HS-5 (cell line): Measurements from ENCODE around the gene SLC18A2.

Source experiments
- DNase-seq: peaks from one replicate; pipeline ENCODE4 v3.0.0-alpha.2; 2012; ENCODE audit warnings: low read depth

SLC18A2 gene

GRCh38 chr10:117239051-117239450 is 1.9 kb upstream of the SLC18A2 start:
- no peak for DNase-seq

GRCh38 chr10:117239721-117240620 is 943 bp upstream of the SLC18A2 start:
- DNase-seq: no peak

- DNase-seq: no peak
Measured at GRCh38 chr10:117241541-117242462, 888 bp downstream of the SLC18A2 start.

GRCh38 chr10:117242463-117242832 is 1.5 kb downstream of the SLC18A2 start:
- no peak for DNase-seq

- DNase-seq: peak; percentile 15
Measured at GRCh38 chr10:117246997-117247671, 6.2 kb downstream of the SLC18A2 start.

- no peak for DNase-seq
Measured at GRCh38 chr10:117248750-117249465, 8.0 kb downstream of the SLC18A2 start.

- no peak for DNase-seq
Measured at GRCh38 chr10:117249493-117250093, 8.7 kb downstream of the SLC18A2 start.

GRCh38 chr10:117250411-117250810 is 9.5 kb downstream of the SLC18A2 start:
- no peak for DNase-seq

- no peak for DNase-seq
Measured at GRCh38 chr10:117253908-117254307, 13.0 kb downstream of the SLC18A2 start.

GRCh38 chr10:117254338-117254737 is 13.4 kb downstream of the SLC18A2 start:
- DNase-seq: no peak

- no peak for DNase-seq
Measured at GRCh38 chr10:117254774-117255735, 14.1 kb downstream of the SLC18A2 start.

- no peak for DNase-seq
Measured at GRCh38 chr10:117255835-117256460, 15.0 kb downstream of the SLC18A2 start.

GRCh38 chr10:117256910-117257309 is 16.0 kb downstream of the SLC18A2 start:
- DNase-seq: no peak

GRCh38 chr10:117257721-117258120 is 16.8 kb downstream of the SLC18A2 start:
- no peak for DNase-seq

GRCh38 chr10:117259279-117259678 is 18.4 kb downstream of the SLC18A2 start:
- DNase-seq: no peak

GRCh38 chr10:117260084-117260483 is 19.2 kb downstream of the SLC18A2 start:
- DNase-seq: no peak

GRCh38 chr10:117261501-117261900 is 20.6 kb downstream of the SLC18A2 start:
- no peak for DNase-seq

GRCh38 chr10:117262291-117262902 is 21.5 kb downstream of the SLC18A2 start:
- no peak for DNase-seq

- no peak for DNase-seq
Measured at GRCh38 chr10:117262903-117263293, 22.0 kb downstream of the SLC18A2 start.
